HL-60/S4 treated with retinoic acid at 250 ng/mL for 4 days and 3 days (cell line): ENCODE results near the gene CLDN17.

ENCODE experiments used
- in situ Hi-C: fragments of 300-500 bp; cut with MboI; formaldehyde crosslinking; loops from 2 replicates; pipeline ENCODE4 v1.7.0; 2022; ENCODE audit warnings: low sequenced_read_pairs

The CLDN17 gene

GRCh38 chr21:30126576-30126975, 40.0 kb downstream of the CLDN17 start:
- in situ Hi-C loops = no loop called here

- in situ Hi-C loops = no loop called here
These were observed 49.0 kb downstream of the CLDN17 start for GRCh38 chr21:30117631-30118030.

GRCh38 chr21:30116479-30116878, 50.1 kb downstream of the CLDN17 start:
- in situ Hi-C loops = no loop called here
